A549 (cell line): ENCODE measurements around the gene PRSS56.

ENCODE experiments used
- CTCF ChIP-seq: fragments of >200 bp; sonication (Bioruptor Twin); formaldehyde crosslinking; IDR thresholded peaks from 3 replicates; pipeline ENCODE4 v1.5.1; 2016
- ESRRA ChIP-seq: fragments of 150-350 bp; IDR thresholded peaks from 2 replicates; pipeline ENCODE4 v1.6.1; 2014; ENCODE audit warnings: mild to moderate bottlenecking, low read length, borderline replicate concordance
- MAFK ChIP-seq: fragments of 450-650 bp; IDR thresholded peaks from 2 replicates; pipeline ENCODE4 v1.6.1; 2014; ENCODE audit not compliant: partially characterized antibody
- PBX3 ChIP-seq: IDR thresholded peaks from 2 replicates; pipeline ENCODE4 v1.6.1; 2012
- REST ChIP-seq: fragments of 200-600 bp; sonication (generic); IDR thresholded peaks from 2 replicates; pipeline ENCODE4 v1.6.1; 2016; ENCODE audit warnings: antibody characterized with exemption, mild to moderate bottlenecking, moderate library complexity

- TF ChIP-seq PBX3 = no peak
- no peak for TF ChIP-seq CTCF
- TF ChIP-seq ESRRA = no peak
- TF ChIP-seq MAFK = no peak
- TF ChIP-seq REST = no peak
Observed at GRCh38 chr2:232513353-232513752, 6.8 kb upstream of the PRSS56 start.
